GF-D8 (cell line): ENCODE results near the gene ZNF697.
"Not testable (repeated sequence)": the region's sequence is repeated elsewhere in the genome, so short reads cannot be mapped to it uniquely, and the experiment has no call there.

Source experiments
- DNase-seq: peaks from one replicate; lab custom pipeline; 2025; lab: John Stamatoyannopoulos, UW

ZNF697 gene

GRCh38 chr1:119647734-119648619 lies at the start of gene ZNF697:
Gene ZNF697 (minus strand): TSS chr1:119648266. CDS start chr1:119626100, 22,166 bp downstream.
- DNase-seq: peak; percentile 70

DNA sequence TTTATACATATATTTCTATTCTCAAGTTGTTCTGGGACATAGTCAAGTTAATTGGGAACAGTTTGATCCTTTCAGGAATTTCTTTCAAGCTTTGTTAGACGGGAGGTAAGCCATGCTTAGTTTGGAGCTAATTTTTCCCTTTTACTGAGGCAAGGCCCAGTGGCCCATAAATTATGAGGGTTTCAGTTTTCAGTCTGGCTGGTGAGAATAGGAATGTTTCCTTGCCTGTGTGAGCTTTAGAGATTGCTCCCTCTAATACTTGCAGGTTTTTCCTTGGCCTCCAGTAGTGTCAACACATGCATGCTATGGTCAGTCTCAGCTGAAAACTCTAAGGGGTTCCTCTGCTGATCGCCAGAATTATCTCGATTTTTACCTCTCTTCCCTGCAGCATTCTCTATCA lies 49.5 kb upstream of the ZNF697 start:
- no peak for DNase-seq

DNA sequence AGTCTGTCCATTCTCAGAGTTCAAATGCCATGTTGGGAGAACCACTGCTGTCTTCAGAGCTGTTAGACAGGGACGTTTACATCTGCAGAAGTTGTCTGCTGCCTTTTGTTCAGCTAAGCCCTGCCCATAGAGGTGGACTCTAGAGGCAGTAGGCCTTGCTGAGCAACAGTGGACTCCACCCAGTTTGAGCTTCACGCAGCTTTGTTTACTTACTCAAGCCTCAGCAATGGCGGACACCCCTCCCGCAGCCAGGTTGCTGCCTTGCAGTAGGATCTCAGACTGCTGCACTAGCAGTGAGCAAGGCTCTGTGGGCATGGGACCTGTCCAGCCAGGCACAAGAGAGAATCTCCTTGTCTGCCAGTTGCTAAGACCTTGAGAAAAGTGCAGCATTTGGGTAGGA lies 48.8 kb upstream of the ZNF697 start:
- not testable (repeated sequence) for DNase-seq

DNA sequence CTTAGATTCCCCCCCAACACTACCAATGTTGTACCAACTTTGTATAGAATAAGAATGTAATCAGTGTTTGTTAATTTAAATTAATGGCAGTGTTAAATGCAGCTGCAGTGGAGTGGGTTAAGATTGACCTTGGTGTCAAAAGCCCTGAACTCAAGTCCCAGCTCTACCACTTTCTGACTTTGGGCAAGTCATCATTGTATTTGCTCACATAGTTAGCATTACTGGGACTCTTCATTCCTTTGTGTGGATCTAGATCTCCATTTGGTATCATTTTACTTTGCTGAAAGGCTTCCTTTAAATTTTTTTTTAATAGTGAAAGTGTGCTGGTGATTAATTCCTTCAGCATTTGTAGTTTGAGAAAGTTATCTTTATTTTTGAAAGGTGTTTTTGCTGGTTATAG lies 41.4 kb upstream of the ZNF697 start:
- no peak for DNase-seq

GRCh38 chr1:119688810-119689209 lies 40.7 kb upstream of the ZNF697 start:
- no peak for DNase-seq

DNA sequence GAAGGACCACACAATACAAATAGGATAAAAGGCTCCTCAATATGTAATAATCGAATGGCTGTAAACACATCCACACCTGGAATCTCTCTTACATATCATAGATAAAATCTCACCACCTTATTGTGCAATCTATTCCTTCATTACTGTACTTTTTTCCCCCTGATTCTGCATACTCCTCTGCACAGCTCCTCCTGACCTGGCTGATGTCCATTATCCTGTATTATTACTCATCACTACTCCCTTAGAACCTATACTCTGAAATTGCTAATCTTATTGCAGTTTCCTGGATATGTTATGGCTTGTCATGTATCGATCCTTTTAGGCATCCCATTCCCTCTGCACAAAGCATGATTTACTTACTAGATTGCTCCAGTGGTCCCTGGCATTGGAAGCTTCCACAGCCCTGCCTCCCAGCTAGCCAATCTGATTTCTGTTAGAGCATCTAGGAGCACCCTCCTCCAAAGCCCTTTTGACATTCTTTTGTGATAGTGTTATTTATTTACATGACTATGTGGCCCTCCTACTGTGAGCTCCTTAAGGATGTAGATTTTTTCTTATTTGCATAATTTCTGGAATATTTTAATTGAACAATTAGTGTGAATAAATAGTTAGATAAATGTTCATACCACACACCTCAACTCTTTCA lies 39.5 kb upstream of the ZNF697 start:
- no peak for DNase-seq

- no peak for DNase-seq
Measured at GRCh38 chr1:119686661-119687060, 38.6 kb upstream of the ZNF697 start.

GRCh38 chr1:119683893-119684292 lies 35.8 kb upstream of the ZNF697 start:
- no peak for DNase-seq

- DNase-seq: no peak
Measured at GRCh38 chr1:119682141-119682540, 34.1 kb upstream of the ZNF697 start.

- no peak for DNase-seq
Measured at GRCh38 chr1:119681560-119681959, 33.5 kb upstream of the ZNF697 start.

- DNase-seq: no peak
Measured at GRCh38 chr1:119680723-119681122, 32.7 kb upstream of the ZNF697 start.

- DNase-seq: no peak
Measured at GRCh38 chr1:119680193-119680592, 32.1 kb upstream of the ZNF697 start.

DNA sequence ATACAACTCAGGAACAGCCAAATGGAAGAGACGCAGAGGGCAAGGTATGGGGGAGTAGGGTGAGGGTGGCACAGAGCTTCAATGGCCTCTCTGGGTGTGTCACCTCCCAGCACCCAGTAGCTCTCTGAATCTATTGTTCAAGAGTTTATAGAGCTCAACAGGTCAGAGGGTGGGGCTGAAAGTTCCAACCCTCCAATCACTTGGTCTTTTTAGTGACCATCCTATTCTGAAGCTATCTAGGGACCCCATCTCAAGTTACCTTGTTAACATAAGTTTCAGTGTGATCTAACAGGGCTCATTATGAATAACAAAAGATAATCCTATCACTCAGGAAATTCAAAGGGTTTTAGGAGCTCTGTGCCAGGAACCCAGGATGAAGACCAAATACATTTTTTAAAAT lies 31.2 kb upstream of the ZNF697 start:
- no peak for DNase-seq

DNA sequence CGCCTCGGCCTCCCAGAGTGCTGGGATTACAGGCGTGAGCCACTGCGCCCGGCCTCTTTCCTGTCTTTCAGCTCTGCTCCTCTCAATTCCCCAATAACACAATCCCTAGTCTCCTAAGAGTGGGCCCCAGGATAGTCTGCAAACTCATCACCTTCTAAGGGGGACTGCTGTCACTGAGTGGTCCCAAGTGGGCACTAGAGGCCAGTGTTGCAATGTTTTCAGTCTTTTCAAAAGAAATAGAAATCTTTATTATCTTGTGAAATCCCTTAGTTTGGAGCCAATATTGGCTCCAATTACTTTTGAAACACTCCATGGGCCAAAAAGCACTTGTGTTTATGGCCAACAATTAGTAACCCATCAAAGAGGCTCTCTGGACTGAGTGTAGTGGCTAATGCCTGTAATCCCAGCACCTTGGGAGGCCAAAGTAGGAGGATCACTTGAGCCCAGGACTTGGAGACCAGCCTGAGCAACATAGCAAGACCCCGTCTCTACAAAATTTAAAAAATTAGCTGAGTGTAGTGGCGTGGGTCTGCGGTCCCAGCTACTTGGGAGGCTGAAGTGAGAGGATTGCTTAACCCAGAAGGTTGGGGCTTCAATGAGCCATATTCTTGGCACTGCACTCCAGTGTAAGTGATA lies 28.6 kb upstream of the ZNF697 start:
- no peak for DNase-seq

DNA sequence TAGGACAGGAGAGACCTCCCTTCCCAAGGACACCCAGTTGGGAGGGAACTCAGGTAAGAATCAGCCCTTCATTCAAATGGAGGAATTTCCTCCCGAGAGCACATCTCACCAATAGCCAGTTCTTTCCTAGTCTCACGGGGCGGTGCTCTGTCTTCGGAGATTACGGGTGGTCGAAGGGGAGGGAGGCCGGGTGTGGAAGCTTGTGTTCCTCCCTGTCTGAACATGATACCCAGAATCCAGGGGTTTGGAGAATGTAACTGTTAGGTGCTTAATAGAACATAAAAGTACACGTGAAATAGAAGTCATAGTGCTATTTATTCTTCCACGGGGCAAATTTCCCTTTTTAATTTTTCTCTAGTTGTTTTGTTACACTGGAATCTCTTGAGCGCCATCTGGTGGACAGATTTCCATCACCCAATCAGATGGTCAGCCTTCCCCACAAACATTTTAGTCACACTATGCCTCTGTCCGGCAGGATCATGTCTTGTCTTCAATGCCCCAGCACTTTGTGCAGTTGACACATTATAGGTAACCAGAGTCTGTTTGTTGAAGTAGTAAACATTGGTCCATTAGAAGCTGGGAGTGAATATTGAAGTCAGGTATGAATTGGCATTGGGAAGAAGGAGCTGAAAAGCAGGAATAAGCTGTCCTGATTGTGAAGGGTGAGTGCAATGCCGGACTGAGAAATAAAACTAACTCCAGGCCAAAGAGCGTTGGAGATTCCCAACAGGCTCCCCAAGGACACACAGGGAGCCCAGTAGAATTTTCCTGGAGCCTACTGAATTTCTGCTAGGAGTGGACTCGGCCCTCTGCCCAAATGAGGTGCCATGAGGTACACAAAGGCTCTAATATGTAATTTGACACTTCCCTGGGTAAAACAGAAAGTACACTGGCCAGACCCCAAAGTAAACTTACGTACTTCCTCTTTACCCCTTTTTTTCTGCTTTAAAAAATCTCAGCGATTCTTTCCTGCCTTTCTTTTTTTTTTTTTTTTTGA lies 27.6 kb upstream of the ZNF697 start:
- DNase-seq: no peak

- DNase-seq: no peak
Measured at GRCh38 chr1:119674835-119675289, 26.8 kb upstream of the ZNF697 start.

DNA sequence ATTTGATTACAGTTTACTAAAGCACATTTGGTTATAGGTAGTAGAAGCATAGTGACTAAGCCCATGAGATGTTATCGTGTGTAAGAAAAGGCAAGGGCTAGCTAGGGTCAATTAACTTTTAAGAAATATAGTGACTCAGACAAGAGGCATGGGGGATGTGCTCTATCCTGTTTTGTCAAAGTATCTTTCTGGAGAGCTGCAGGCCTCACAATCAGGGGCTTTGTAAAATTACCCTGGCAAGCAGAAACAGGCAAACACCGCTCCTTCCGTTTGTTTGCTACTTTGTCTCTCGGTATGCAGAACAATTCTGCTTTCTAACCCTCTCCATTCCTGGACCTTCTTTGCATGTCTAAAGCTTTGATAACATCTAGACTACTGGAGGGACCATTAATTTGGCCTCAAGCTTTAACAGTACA lies 26.1 kb upstream of the ZNF697 start:
- DNase-seq: no peak

- no peak for DNase-seq
Measured at GRCh38 chr1:119673171-119673940, 25.3 kb upstream of the ZNF697 start.

- no peak for DNase-seq
Measured at GRCh38 chr1:119670898-119671297, 22.8 kb upstream of the ZNF697 start.

GRCh38 chr1:119667173-119667572 lies 19.1 kb upstream of the ZNF697 start:
- no peak for DNase-seq

DNA sequence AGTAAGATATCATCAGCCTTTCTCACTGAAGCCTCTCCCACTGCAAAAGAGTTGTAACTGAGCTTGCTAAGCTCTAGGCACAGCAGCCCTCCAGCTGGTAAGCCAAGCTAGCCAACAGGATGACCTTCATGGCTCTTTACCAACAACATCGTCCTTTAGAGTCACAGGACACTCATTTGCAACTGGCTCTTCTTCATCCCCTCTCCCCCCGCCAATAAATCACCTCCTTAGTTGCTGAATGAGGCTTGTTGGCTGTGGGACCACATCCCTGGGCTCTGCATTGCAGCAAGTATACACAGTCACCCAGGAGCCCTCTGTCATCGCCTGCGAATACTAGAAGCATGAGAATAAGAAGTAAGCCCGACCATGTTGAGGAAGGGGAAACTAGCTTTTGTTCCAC lies 16.0 kb upstream of the ZNF697 start:
- DNase-seq: no peak
